Measurements from ENCODE around the gene CLEC4M. TPM values are rescaled to one million over a fixed set of nuclear protein-coding genes. Genes with fewer than 3 reads are reported as not detected.

Gene CLEC4M
- total RNA-seq, 1 experiment from 2014 or later: not detected

DNA sequence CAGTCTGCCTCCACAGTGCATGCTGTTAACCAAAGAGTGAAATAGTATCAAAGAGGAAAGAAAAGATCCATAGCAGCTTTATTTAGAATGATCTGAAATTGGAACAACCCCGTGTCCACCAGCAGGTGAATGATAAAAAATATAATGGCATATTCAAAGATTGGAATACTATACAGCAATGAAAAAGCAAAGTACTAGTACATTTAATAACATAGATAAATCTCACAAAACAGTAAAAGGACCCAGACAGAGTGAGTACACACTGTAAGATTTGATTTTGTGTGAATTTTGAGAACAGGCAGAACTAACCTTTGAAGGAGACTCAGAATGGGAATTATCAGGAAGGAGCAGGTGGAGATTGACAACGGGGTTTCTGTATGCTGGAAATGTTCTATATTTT, 14.9 kb upstream of the CLEC4M start:
- Histone ChIP-seq H3K18ac (ENCODE audit: insufficient read length, low read depth, low read length) (no peak overlapping the region), H3K4me1 (ENCODE audit: insufficient read depth, low read length) (peaks cover 8% of the 10 kb centered on the region; the same call in 1 of the 2 replicates), H3T11ph (ENCODE audit: low read length) (no peak overlapping the region), H3K9me3 (ENCODE audit: control insufficient read depth, low read depth, low read length) (no peaks in the 10 kb centered on the region), H4K20me1 (ENCODE audit: control insufficient read depth, insufficient read depth, insufficient read length) (no peaks in the 10 kb centered on the region), H3K23ac (ENCODE audit: insufficient read length, low read depth, low read length) (no peak overlapping the region), H3K79me1 (ENCODE audit: insufficient read depth, low read depth, low read length, poor library complexity, severe bottlenecking) (no peaks in the 10 kb centered on the region), H2BK12ac (ENCODE audit: insufficient read length, low read depth, low read length) (no peak overlapping the region), H3K4ac (ENCODE audit: low read depth, low read length) (no peak overlapping the region), H3K4me2 (ENCODE audit: insufficient read depth, insufficient read length, low read length) (no peak overlapping the region), H3K9ac (ENCODE audit: extremely low read depth, insufficient read length, low read length) (no peak overlapping the region), H3K27me3 (ENCODE audit: insufficient read depth, low read length) (no peaks in the 10 kb centered on the region), H2BK15ac (ENCODE audit: low read depth, low read length) (no peak overlapping the region), H3K79me2 (ENCODE audit: insufficient read depth, low read length) (no peaks in the 10 kb centered on the region), H4K91ac (ENCODE audit: insufficient read length, low read depth, low read length) (no peak overlapping the region), H2BK20ac (ENCODE audit: low read depth, low read length, poor library complexity, severe bottlenecking) (no peak overlapping the region), H2BK5ac (ENCODE audit: insufficient read length, low read length) (no peak overlapping the region), H3K56ac (ENCODE audit: insufficient read length, low read depth, low read length) (no peak overlapping the region), H3K27ac (ENCODE audit: insufficient read length, low read depth, low read length) (no peak overlapping the region), H3K23me2 (ENCODE audit: insufficient read length, low read depth, low read length, poor library complexity, severe bottlenecking) (no peaks in the 10 kb centered on the region), H4K8ac (replicated peaks; ENCODE audit: insufficient read length, low read depth, low read length) (no peak overlapping the region), H2AFZ (ENCODE audit: low read length) (no peak overlapping the region), H3K14ac (ENCODE audit: insufficient read depth, low read length) (no peak overlapping the region), H2BK120ac (ENCODE audit: low read depth, low read length, poor library complexity, severe bottlenecking) (no peak overlapping the region), H4K5ac (ENCODE audit: insufficient read length, low read depth, low read length) (no peak overlapping the region), H2AK5ac (ENCODE audit: insufficient read length, low read length) (no peak overlapping the region)
- Mint-ChIP-seq H3K4me3 (no peak overlapping the region), H3K4me1 (peaks cover 25 to 36% of the 10 kb centered on the region in 2 experiments), H3K27ac (peak overlapping the region in 2 of 3 experiments; percentile 6 to 72; a peak in 2 of 7 replicates), H3K9me3 (peaks cover 5 to 11% of the 10 kb centered on the region in 2 experiments), H3K36me3 (ENCODE audit: insufficient read depth in 1 of 3, low read depth in 3 of 3) (peaks cover 0 to 4% (median 2%) of the 10 kb centered on the region in 3 experiments; a peak in 5 of 7 replicates), H3K27me3 (ENCODE audit: low read depth) (peaks cover 18% of the 10 kb centered on the region)
- no peak for DNase-seq
- WGBS (ENCODE audit: extremely low coverage, insufficient read length, low lambda C conversion rate): no CpG with 5 or more reads among the region's 2 CpGs
- TF ChIP-seq, protein P1, sequence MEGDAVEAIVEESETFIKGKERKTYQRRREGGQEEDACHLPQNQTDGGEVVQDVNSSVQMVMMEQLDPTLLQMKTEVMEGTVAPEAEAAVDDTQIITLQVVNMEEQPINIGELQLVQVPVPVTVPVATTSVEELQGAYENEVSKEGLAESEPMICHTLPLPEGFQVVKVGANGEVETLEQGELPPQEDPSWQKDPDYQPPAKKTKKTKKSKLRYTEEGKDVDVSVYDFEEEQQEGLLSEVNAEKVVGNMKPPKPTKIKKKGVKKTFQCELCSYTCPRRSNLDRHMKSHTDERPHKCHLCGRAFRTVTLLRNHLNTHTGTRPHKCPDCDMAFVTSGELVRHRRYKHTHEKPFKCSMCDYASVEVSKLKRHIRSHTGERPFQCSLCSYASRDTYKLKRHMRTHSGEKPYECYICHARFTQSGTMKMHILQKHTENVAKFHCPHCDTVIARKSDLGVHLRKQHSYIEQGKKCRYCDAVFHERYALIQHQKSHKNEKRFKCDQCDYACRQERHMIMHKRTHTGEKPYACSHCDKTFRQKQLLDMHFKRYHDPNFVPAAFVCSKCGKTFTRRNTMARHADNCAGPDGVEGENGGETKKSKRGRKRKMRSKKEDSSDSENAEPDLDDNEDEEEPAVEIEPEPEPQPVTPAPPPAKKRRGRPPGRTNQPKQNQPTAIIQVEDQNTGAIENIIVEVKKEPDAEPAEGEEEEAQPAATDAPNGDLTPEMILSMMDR (conservative IDR thresholded peaks at IDR 0.05): no peak

Measured in H9 (cell line).